GM21390 (cell line): ENCODE measurements around the gene MTHFD1L.
"Not testable (repeated sequence)": the region's sequence is repeated elsewhere in the genome, so short reads cannot be mapped to it uniquely, and the experiment has no call there.

ENCODE experiments used
- ATAC-seq: cut with Tn5 transposase; IDR thresholded peaks from one replicate; pipeline ENCODE4 v1.9.1; 2021; ENCODE audit not compliant: unreplicated experiment

Gene MTHFD1L

DNA sequence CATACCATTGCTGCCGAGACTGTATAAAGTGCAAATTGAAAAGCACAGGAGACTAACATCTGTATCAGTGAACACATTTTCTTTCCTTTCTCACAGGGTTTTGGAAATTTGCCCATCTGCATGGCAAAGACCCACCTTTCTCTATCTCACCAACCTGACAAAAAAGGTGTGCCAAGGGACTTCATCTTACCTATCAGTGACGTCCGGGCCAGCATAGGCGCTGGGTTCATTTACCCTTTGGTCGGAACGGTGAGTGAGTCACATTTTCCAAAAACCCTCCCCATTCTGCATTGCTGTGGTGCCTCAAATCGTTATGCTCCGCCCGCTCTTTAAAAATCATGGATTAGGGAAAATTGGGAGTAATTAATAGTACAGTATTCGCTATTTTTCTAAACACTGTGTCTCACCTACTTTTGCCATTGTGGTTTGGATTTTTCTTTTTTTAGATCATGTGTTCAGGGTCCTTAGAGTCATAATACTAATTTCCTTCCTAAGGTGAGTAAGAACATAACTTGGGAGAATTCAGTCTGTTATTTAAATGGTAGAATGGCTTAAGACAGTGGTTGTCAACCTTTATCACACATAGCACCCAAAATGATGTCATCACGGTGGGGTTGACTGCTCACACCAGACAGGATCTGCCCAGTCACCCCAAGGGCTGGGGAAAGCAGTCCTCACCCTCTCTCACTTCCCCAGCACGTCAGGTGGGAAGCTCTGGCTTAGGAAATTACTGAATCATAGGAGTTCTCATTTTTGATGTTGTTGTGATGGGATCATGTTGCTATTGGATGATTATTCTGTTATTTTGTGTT, 171.6 kb downstream of the MTHFD1L start:
- no peak for ATAC-seq

DNA sequence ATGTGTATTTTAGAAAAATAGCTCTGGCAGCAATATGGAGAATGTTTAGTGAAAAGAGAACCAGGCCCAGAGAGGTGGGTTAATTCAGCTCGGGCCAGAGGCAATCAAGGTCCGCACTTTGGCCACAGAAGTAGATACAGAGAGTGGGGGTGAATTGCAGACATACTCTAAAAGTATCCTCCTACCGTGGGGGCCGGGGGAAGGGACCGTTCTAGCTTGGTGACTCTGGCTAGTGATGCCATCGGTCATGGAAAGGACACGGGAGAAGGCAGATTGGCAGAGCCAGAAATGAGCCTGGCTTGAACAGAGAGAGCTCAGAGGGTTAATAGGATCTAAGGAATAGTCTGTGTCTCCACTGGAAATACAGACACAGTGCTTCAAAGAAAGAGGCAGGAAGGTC, 173.1 kb downstream of the MTHFD1L start:
- ATAC-seq = no peak

DNA sequence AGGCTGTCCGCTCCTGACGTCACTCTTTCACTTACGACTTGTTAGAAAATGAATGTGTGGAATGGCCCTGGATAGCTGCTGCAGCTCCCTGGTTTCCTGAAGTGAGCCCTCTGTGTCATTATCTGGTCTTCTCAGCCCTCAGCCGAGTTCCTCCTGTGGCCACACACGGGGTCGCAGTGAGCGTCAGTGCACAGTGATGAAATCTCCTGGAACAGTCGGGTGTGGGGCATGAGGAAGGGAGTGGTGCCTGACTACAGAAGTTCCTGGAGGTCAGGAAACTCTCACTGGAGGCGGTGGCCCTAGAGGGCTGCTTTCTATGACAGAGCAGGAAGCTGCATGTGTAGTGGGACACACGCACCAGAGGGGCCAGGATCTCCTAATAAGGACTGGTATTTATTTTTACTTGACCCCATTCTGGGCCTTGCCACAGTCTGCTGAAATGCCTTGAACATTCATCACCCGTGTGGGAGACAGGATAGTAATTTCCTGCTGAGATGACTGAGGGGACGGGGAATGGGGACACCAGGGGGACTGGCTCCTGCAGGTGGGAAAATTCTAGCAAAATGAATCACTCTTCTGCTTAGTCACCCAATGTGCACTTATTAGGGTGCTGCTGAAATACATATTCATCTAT, 175.5 kb downstream of the MTHFD1L start:
- not testable (repeated sequence) for ATAC-seq

DNA sequence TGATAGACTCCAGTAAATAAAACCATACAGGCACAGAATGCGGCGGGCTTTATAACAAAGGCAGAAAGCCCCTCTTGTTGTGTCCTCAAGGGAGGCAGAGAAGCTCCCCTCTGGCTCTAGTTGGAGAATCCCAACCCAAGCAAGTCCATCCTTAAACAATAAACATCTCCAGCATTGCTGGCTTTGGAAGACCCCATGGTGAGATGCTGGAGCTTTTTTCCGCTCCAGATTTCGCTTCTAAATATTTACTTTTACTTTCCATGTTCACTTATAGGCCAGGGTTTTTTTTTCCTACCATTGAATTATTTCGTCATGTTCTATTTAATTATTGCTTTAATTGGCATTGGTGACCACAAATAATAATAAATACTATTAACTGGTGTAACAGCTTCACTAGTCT, 176.2 kb downstream of the MTHFD1L start:
- no peak for ATAC-seq

DNA sequence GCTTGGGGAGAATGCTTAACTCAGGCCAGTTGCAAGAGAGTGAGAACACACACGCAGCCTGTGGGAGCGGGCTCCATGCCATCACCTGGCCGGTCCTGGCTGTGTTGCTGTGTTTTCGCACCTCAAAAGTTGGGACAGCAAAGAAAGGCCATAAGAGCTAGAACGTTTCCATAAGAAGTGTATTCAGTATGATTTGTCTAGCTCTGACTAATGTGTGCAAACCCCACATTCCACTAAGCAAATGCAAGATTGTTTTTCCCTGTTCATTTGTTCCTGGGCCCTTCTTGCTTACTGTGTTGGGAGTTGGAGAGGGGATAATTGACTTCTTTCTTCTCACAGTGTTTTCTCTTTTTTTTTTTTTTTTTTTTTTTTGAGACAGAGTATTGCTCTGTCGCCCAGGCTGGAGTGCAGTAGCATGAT, 177.4 kb downstream of the MTHFD1L start:
- not testable (repeated sequence) for ATAC-seq

DNA sequence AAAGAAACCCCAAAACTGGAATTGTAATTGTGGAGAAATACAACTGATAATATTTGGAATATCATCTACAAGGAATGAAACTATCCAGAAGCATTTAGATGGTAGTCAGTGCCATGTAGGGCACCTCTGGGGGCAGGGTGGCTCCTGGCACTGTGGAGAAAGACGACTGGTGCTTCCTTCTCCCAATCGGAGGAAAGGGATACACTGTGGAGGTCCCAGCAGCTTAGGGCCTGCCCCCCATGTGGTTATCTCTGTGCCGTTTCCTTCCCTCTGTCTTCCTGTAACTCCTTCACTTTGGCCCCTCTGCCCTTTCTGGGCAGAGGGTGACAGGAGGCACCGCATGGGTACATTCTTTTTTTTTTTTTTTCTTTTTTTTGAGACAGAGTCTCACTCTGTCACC, 178.4 kb downstream of the MTHFD1L start:
- no peak for ATAC-seq

DNA sequence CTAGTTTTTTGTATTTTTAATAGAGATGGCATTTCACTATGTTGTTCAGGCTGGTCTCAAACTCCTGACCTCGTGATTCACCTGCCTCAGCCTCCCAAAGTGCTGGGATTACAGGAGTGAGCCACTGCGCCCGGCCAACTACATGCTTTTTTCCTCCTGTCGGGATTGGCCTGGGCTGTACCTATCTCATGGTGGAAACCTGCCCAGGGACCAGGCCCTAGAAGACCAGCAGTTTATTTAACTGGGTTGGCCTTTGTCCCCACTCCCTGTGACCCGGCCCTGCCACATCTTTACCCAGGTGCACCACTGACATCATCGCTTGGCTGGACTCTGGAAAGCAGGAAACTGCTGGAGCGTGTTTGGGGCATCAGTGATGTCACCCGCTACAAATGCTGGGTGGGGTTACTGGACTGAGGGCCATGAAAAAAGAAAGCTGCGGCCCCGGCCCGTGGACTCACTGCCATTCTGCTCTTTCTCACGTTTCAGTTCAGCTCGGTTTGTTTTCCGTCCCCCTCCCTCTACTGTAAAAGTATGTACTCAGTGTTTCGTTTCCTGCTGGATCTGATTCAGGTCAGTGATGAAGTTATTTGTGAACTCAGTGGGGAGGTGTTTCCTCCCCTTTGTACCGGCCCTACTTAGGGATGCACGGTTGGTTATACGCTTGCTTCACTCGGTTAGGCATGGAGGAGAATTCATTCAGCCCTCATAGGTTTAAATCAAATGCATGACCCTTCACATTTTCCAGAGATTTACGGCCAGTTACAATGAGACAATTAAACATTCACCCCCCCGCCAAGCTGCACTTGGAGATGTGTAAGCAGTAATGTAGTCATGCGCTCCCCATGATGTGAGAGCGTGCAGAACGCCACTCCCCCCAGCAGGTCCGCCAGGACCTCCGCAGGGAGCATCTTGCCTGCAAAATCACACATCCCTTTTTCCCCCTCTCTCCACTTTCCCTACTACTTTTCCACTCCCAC, 179.3 kb downstream of the MTHFD1L start:
- no peak for ATAC-seq

DNA sequence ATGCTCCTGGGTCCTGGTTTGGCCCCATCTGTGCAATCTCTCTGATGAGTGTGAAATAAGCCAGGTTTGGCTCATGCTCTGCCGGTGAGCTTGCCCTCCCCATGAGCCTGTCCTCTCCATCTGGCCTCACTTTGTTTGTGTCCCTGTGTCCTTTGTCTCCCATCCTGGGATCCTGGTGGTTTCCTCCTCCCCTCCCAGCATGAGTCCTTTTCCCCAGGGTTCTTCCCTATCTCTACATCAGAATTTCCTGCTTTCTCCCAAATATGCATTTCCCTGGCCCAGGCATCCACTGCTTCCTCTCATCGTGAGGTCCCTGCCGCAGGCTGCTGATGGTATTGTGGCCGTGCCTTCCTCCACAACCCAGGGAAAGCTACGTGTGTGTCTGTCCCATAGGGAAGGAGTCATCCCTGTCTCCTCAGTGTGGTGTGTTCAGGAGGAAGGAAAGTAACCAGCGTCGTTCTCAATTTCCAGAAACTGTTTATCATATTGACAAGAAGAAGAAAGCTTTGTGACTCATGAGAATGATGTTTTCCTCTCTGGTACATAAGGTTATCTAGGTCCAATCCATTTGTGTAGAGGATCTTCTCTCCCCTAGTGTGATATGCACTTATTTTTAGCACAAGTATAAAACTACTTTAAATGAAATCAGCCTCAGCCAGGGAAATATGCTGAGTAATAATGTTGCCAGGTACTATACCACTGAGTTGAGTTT, 180.2 kb downstream of the MTHFD1L start:
- ATAC-seq = not testable (repeated sequence)

DNA sequence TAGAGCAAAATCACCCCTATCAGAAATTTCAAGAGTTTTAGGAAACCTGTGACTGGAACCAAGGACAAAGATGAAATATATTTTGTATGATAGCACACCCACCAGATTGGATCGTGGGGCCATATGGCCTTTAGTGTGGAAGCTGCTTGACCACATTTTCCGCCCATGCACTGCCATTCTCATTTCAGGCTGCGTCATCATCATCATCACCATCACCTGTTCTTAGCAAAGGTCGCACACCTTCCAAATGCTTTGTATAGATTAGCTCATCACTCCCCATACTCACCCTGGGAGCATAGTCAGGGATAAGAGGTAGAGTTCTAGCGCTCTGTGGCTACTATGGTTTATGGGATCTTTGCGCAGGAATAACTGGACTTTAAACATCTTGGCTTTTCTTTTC, 185.7 kb downstream of the MTHFD1L start:
- ATAC-seq = no peak

DNA sequence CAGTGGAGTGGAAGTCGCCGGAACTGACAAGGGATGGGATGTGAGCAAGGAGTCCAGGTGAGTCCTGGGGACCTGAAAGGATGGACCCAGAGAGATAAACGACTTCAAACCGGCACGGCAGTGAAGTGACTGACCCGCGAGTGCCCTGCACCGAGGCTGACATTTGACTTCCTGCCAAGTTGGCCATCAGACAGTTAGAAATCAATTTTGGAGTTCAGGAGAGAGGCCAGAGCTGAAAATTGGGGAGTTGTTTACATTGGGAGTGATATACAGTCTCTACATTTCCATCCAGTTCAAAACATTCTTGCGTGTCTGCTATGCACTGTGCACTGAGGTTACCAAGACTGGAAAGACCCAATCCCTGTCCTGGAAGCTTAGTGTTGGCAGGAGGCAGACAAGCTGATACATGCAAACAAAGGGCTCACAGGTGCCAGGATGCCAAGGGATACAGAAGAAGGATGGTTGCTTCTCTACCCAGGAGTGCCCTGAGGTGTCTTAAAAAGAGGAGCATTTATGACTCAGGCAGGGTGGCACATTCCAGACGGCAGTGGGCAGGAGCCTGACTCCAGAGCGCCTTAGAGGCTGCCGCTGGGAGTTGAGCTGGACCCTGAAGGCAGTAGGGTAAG, 186.6 kb downstream of the MTHFD1L start:
- no peak for ATAC-seq

DNA sequence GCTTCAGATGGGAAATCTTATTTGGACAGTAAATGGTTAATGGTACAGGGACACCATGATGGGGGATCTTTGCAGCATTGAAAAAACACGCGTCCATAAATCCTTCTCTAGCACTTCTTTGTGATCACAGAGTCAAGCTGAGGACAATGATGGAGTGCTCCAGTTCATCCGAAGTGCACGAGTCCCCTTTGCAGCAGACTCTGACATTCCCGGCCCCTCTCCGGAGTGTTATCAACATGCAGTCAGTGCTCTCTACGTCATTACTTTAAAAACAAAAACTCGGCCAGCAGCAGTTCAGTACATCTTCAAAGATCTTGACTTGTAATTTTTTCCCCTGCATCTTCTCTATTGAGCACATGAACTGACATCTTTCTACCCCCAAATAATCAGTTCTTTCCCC, 188.8 kb downstream of the MTHFD1L start:
- no peak for ATAC-seq

DNA sequence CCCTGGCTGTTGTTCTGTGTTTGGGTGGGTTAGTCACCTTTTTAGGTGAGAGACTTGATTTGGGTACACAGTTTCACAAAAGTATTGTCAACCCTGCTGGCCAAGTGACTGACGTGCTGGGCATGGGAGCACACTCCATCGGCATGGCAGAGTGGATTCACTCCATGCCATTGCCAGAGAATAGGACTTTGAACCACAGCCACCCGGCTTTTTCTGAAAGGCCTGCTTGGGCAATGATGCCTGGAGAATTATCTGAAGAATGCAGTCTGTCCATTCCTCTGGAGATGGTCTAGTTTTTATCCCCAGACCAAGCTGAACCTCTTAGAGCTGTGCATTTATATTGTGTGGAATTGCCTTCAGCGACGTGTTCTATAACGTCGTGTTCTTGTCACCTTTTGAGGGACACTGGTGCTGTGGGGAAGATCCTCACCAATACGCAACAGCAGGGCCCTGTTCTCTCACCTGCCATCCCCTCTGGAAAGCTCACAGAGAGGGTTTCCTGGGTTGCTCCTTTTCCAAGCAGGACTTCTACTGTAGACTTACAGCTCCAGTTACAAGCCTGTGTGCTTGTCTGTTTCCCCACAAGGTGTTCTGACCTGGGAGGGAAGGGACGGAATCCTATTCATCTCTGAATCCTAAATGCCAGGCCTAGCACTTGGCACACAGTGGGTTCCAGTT, 190.9 kb downstream of the MTHFD1L start:
- no peak for ATAC-seq

DNA sequence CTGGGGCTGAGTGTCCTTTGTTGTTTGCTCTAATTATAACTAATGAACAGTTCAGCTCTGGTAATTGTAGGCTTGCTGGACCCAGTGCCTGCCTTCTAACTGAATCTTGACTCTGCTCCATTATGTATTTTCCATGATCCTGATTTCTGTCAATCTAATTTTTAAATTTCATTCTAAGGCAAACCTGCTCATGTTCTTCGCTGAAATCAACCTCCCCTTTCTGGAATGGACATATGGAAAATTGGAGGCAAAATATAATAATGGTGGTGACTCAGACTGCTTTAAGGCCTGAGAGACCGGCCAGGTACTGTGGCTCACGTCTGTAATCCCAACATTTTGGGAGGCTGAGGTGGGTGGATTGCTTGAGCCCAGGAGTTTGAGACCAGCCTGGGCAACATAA, 191.6 kb downstream of the MTHFD1L start:
- ATAC-seq = no peak

DNA sequence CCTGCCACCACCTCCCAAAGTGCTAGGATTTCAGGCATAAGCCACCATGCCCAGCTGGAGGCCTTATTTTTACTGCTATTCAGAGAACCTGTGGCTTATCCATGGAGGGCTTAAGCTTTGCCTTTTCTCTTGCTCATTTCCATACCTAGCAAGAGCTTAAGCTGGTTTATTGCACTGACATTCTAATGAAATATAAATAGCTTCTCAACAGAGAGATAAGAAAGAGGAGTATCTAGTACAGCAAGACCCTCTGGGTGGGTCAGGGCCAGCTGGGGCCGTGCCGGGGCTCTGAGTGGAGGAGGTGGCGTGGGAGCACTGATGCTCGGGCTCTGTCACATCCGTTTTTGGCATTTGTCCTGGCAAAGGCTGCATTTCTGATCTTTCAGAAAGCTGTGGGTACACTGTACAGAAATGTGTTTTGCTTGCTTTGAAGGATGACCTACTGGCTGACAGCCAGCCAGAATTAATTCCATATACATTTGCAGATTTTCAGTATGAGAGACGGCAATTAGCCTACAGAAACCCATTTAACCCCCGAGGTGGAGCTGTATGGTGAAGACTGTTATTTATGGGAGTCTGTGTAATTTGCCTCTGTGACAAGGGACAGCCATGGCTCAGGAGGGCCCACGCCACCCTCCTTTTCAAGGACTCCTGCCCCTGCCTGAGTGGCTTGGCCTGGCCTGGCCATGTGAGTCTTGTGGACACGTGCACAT, 192.7 kb downstream of the MTHFD1L start:
- ATAC-seq = no peak

DNA sequence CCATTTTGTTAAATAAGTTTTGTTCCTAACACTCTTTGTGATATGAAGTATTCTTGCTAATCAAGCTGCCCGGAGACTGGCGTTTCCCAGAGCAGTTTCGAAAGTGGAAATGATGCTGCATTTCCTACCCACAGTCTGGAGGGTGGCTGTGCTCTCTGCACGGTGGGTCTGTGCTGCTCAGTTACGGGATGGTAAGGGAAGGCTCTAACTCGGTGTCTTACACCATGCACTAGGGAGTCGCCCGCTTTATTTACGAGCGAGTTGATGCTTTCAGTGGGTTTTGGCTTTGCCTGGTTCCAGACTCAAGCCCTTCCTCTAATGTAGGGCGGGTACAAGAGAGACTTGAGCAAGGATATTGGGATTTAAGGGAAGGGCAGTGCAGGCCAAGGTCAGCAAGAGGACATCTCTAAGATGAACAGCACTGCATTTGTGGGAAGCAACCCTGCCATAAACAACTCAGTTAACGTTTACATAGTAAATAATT, 194.2 kb downstream of the MTHFD1L start:
- no peak for ATAC-seq

DNA sequence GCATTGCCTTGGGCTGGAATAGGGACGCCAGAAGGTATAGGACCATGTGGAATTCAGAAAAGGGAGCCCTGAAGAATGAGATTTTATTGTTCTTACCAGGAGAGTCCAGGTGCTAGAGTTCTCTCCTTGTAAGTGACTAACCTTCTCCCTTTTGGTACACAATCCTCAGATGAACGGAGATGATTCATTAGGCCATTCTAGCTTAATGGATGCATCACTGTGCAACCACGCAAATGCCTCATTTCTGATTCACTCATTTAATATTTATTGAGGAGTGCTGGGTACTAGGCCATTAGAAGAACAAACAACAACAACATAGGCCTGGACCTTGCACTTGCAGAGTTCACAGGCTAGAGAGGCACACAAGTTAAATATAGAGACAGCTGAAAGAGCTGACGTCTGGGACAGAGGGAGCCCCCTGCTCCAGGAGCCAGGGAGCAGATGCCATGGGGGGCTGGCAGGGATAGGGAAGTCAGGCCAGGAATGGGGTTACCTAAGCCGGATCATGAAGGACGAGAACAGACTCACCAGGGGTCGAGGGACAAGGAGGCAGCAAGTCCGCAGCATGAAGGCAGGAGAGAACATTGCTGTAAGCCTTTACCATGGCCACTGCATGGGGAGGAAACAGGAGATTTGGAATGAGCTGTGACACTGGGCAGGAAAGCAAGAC, 194.7 kb downstream of the MTHFD1L start:
- ATAC-seq = no peak

DNA sequence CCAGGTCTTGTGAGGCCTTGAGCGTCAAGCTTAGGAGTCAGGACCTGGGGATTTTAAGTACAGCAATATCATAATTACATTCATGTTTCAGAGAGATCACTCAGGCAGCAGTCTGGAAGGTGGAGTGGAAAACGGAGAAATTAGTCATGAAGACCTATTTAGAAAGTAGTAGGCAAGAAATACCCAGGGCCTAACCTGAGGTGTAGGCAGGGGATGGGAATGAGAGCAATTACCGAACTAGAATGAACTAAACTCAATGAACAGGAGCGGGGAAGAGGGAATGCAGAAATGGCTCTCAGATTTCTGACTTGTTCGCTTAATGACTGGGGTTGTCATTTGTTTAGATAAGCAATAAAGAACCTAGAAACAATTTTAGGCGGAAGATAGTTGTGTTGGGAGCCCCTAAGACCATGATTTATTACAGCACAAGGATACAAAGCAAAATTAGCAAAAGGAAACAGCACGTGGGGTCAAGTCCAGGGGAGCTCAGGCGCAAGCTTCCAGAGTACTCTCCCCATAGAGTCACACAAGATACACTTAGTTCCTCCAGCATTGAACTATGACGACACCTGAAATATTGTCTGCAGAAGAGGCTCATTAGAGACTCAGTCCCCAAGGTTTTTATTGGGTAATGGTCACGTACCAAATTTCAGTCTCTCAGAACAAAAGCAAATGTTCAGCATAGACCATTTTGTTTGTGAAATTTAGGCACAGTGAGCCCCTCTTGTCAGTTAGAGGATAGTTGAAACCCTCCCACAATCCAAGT, 195.4 kb downstream of the MTHFD1L start:
- no peak for ATAC-seq

DNA sequence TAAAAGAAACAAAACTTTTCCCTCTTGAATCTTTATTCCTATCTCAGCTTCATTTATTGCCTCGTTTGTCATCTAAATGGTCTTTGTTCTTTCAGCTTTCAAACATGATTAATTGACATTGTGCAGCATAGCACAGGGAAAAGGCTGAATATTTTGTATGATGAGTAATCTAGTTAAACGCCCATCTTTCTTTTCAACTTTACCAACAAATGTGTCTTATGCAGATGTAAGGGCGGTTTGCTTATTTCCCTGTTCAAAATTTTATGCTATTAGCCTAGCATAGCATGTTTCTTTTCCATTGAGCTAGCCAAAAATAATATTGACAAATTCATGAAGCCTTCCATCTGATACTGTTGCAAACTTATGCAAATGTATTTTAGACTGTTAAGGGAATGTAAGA, 197.8 kb downstream of the MTHFD1L start:
- no peak for ATAC-seq
